Mesendoderm (in vitro differentiated cells): ENCODE data around the gene PHIP.

Source experiments
- DNase-seq: peaks from one replicate; pipeline ENCODE4 v3.0.0; 2013
- H2AK5ac ChIP-seq: 2 replicates; pipeline ENCODE4 v1.6.1; 2013; ENCODE audit warnings: low read length, inconsistent platforms
- H2BK120ac ChIP-seq: 2 replicates; pipeline ENCODE4 v1.6.1; 2013; ENCODE audit warnings: low read depth, mild to moderate bottlenecking, low read length, moderate library complexity, mixed read lengths
- H2BK15ac ChIP-seq: replicated peaks from 2 replicates; pipeline ENCODE4 v1.6.1; 2013; ENCODE audit warnings: low read depth, mild to moderate bottlenecking, moderate library complexity
- H2BK5ac ChIP-seq: 2 replicates; pipeline ENCODE4 v1.6.1; 2013; ENCODE audit warnings: low read length, inconsistent platforms
- H3K18ac ChIP-seq: 2 replicates; pipeline ENCODE4 v1.6.1; 2013; ENCODE audit warnings: mild to moderate bottlenecking, low read length, mixed read lengths
- H3K23ac ChIP-seq: one replicate; pipeline ENCODE4 v1.6.1; 2013; ENCODE audit warnings: low read length
- H3K27ac ChIP-seq: 2 replicates; pipeline ENCODE4 v1.5.1; 2013; ENCODE audit warnings: low read depth, mild to moderate bottlenecking, inconsistent platforms, low read length, moderate library complexity
- H3K27me3 ChIP-seq: 2 replicates; pipeline ENCODE4 v1.6.1; 2013; ENCODE audit warnings: low read length, control low read depth, mild to moderate bottlenecking, inconsistent platforms; ENCODE audit not compliant: insufficient read depth, poor library complexity
- H3K36me3 ChIP-seq: 2 replicates; pipeline ENCODE4 v1.6.1; 2013; ENCODE audit warnings: low read length, inconsistent platforms; ENCODE audit not compliant: control insufficient read depth, insufficient read depth
- H3K4ac ChIP-seq: one replicate; pipeline ENCODE4 v1.6.1; 2013; ENCODE audit warnings: low read depth, mild to moderate bottlenecking, low read length, moderate library complexity
- H3K4me1 ChIP-seq: 2 replicates; pipeline ENCODE4 v1.6.1; 2013; ENCODE audit warnings: low read depth, low read length, inconsistent platforms; ENCODE audit not compliant: control insufficient read depth
- H3K4me2 ChIP-seq: 2 replicates; pipeline ENCODE4 v1.6.1; 2013; ENCODE audit warnings: low read length
- H3K4me3 ChIP-seq: 2 replicates; pipeline ENCODE4 v1.5.1; 2013; ENCODE audit warnings: mild to moderate bottlenecking, low read length
- H3K56ac ChIP-seq: one replicate; pipeline ENCODE4 v1.6.1; 2013; ENCODE audit warnings: low read length
- H3K79me1 ChIP-seq: 2 replicates; pipeline ENCODE4 v1.6.1; 2013; ENCODE audit warnings: low read length, inconsistent platforms
- H3K79me2 ChIP-seq: 2 replicates; pipeline ENCODE4 v1.6.1; 2013; ENCODE audit warnings: mild to moderate bottlenecking, low read length; ENCODE audit not compliant: control insufficient read depth, insufficient read depth
- H3K9ac ChIP-seq: 2 replicates; pipeline ENCODE4 v1.6.1; 2013; ENCODE audit warnings: low read length, inconsistent platforms
- H4K5ac ChIP-seq: one replicate; pipeline ENCODE4 v1.6.1; 2013; ENCODE audit warnings: low read length
- H4K8ac ChIP-seq: one replicate; pipeline ENCODE4 v1.6.1; 2013; ENCODE audit warnings: low read depth, mild to moderate bottlenecking, control low read depth, low read length, moderate library complexity
- WGBS: extraction: QIAGEN DNeasy Blood & Tissue Kit; methylation state at CpG from one replicate; pipeline ENCODE4 v1.1.7; 2013; ENCODE audit warnings: low lambda C conversion rate, missing lambda C conversion rate; ENCODE audit not compliant: insufficient coverage; ENCODE audit errors: extremely low coverage; 5-methylcytosine and 5-hydroxymethylcytosine counted together

PHIP gene

GRCh38 chr6:79042088-79042798 lies 35.8 kb downstream of the PHIP start:
- Histone ChIP-seq H3K23ac (no peak overlapping the region), H3K27ac (no peak overlapping the region), H3K27me3 (no peaks in the 10 kb centered on the region)

GRCh38 chr6:79040083-79040482 lies 38.0 kb downstream of the PHIP start:
- Histone ChIP-seq H3K4me2 (no peak overlapping the region), H2AK5ac (no peak overlapping the region), H2BK5ac (no peak overlapping the region), H3K79me1 (peaks cover under 1% of the 10 kb centered on the region), H2BK120ac (no peak overlapping the region), H3K18ac (no peak overlapping the region), H3K9ac (no peak overlapping the region), H2BK15ac (no peak overlapping the region), H3K23ac (no peak overlapping the region), H3K27ac (no peak overlapping the region), H3K56ac (no peak overlapping the region), H3K27me3 (no peaks in the 10 kb centered on the region), H4K8ac (no peak overlapping the region), H3K4me3 (no peak overlapping the region), H4K5ac (no peak overlapping the region), H3K4ac (no peak overlapping the region), H3K4me1 (no peaks in the 10 kb centered on the region), H3K36me3 (no peaks in the 10 kb centered on the region), H3K79me2 (peaks cover 3% of the 10 kb centered on the region)
- DNase-seq = no peak

More at GRCh38 chr6:79042088-79042798, 35.8 kb downstream of the PHIP start:
- Histone ChIP-seq H3K18ac (no peak overlapping the region), H3K4me3 (no peak overlapping the region), H3K9ac (no peak overlapping the region), H2BK120ac (no peak overlapping the region), H2BK15ac (no peak overlapping the region), H2AK5ac (no peak overlapping the region), H3K36me3 (no peaks in the 10 kb centered on the region), H3K4me2 (no peak overlapping the region), H3K79me1 (no peaks in the 10 kb centered on the region), H3K4me1 (peaks cover 2% of the 10 kb centered on the region), H4K8ac (no peak overlapping the region), H3K79me2 (peaks cover under 1% of the 10 kb centered on the region), H3K56ac (no peak overlapping the region), H2BK5ac (no peak overlapping the region), H3K4ac (no peak overlapping the region), H4K5ac (no peak overlapping the region)
- DNase-seq = no peak
- WGBS = no CpG with 5 or more reads among the region's 1 CpG

GRCh38 chr6:79038061-79038460 lies 40.0 kb downstream of the PHIP start:
- Histone ChIP-seq H2BK5ac (no peak overlapping the region), H3K4ac (no peak overlapping the region), H3K79me1 (peaks cover 6% of the 10 kb centered on the region), H3K36me3 (no peaks in the 10 kb centered on the region), H2BK15ac (no peak overlapping the region), H3K18ac (no peak overlapping the region), H3K23ac (no peak overlapping the region), H4K8ac (peak overlapping the region; percentile 5), H3K9ac (no peak overlapping the region), H2AK5ac (no peak overlapping the region), H3K56ac (no peak overlapping the region), H3K4me1 (no peaks in the 10 kb centered on the region), H2BK120ac (no peak overlapping the region), H3K27me3 (peaks cover 2% of the 10 kb centered on the region), H3K4me2 (no peak overlapping the region), H3K4me3 (no peak overlapping the region), H3K27ac (no peak overlapping the region), H4K5ac (no peak overlapping the region), H3K79me2 (peaks cover 10% of the 10 kb centered on the region)
- DNase-seq = no peak

GRCh38 chr6:79034865-79035264 lies 43.2 kb downstream of the PHIP start:
- peaks cover 12% of the 10 kb centered on the region for H3K79me2 ChIP-seq
- H3K18ac ChIP-seq = no peak overlapping the region
- no peak overlapping the region for H2BK120ac ChIP-seq
- WGBS = no CpG with 5 or more reads among the region's 2 CpGs
- no peak overlapping the region for H3K4me2 ChIP-seq
- H2BK5ac ChIP-seq = no peak overlapping the region
- H3K27ac ChIP-seq = no peak overlapping the region
- no peak overlapping the region for H3K9ac ChIP-seq
- no peak for DNase-seq
- H3K27me3 ChIP-seq = peaks cover 2% of the 10 kb centered on the region
- no peak overlapping the region for H4K5ac ChIP-seq
- H3K4me1 ChIP-seq = peaks cover 3% of the 10 kb centered on the region
- no peaks in the 10 kb centered on the region for H3K36me3 ChIP-seq
- H2AK5ac ChIP-seq = no peak overlapping the region
- H3K56ac ChIP-seq = no peak overlapping the region
- H2BK15ac ChIP-seq = no peak overlapping the region
- H3K79me1 ChIP-seq = peaks cover 10% of the 10 kb centered on the region
- H3K4me3 ChIP-seq = no peak overlapping the region
- no peak overlapping the region for H4K8ac ChIP-seq
- no peak overlapping the region for H3K4ac ChIP-seq
- no peak overlapping the region for H3K23ac ChIP-seq

- Histone ChIP-seq H3K27ac (no peak overlapping the region), H3K36me3 (no peaks in the 10 kb centered on the region)
These were observed 44.8 kb downstream of the PHIP start for GRCh38 chr6:79033279-79033678.

More at GRCh38 chr6:79033279-79033678, 44.8 kb downstream of the PHIP start:
- Histone ChIP-seq H3K56ac (no peak overlapping the region), H3K4me1 (peaks cover 3% of the 10 kb centered on the region), H3K4ac (no peak overlapping the region), H3K23ac (no peak overlapping the region), H3K4me2 (no peak overlapping the region), H2AK5ac (no peak overlapping the region), H3K79me1 (peaks cover 10% of the 10 kb centered on the region), H2BK120ac (no peak overlapping the region), H3K18ac (no peak overlapping the region), H3K9ac (no peak overlapping the region), H3K27me3 (peaks cover 2% of the 10 kb centered on the region), H3K79me2 (peaks cover 14% of the 10 kb centered on the region), H3K4me3 (no peak overlapping the region), H2BK5ac (no peak overlapping the region), H4K8ac (no peak overlapping the region), H2BK15ac (no peak overlapping the region), H4K5ac (no peak overlapping the region)
- no peak for DNase-seq
- WGBS = no CpG with 5 or more reads among the region's 3 CpGs
